Ovary (tissue), 3 donors: ENCODE results near the gene ASCL2.

Source experiments
- EP300 ChIP-seq: sonication (generic); formaldehyde crosslinking; IDR thresholded peaks from one replicate; pipeline ENCODE4 v1.6.1; 2017; ENCODE audit warnings: antibody characterized with exemption
- POLR2A ChIP-seq: fragments of 450-650 bp; IDR thresholded peaks from one replicate; pipeline ENCODE4 v1.6.1; 2017; ENCODE audit warnings: antibody characterized with exemption, mild to moderate bottlenecking, moderate library complexity
- TF ChIP-seq, protein P1 (sequence below), 3 donors: fragments of 450-650 bp in 2 of 3; fragments of 200-600 bp in 1 of 3; IDR thresholded peaks; one replicate each; pipeline versions ENCODE4 v1.5.1 to v1.8.0; 2016 to 2022; ENCODE audit warnings: antibody characterized with exemption in 3 of 3, mild to moderate bottlenecking in 1 of 3
- donor health status: DM: no; HTN: no; CAD: no.

DNA sequence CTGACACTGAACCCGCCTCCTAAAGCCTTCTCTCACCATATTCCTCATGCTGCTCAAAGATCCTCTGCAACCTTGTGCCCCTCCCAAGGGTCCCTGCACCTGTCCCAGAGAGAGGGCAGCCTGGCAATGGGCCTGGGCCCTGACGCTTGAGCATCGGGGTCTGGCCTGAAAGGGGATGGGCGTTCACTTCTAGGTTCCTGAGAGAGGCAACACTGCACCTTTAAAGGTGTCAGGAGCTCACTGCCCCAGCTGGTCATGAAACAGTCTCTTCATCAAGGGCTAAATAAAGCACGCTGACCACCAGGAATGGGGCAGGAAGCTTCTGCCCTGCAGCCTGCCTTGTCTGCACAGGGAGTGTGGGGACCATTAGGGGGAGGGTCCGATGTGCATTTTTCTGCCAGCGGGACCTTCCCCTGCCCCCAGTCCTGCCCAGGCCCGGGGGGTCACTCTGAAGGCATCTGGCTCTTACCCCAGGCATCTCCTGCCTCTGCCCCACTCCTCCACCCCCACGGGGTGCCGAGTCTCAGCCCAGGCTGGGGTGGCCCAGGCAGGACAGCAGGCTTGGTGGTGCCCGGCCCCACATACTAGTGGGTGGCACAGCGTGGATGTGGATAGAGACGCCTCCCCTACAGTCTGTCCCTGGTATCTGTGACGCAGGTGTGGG is 27.9 kb upstream of the ASCL2 start:
- TF ChIP-seq POLR2A (no peak), EP300 (no peak)
- TF ChIP-seq, protein P1, sequence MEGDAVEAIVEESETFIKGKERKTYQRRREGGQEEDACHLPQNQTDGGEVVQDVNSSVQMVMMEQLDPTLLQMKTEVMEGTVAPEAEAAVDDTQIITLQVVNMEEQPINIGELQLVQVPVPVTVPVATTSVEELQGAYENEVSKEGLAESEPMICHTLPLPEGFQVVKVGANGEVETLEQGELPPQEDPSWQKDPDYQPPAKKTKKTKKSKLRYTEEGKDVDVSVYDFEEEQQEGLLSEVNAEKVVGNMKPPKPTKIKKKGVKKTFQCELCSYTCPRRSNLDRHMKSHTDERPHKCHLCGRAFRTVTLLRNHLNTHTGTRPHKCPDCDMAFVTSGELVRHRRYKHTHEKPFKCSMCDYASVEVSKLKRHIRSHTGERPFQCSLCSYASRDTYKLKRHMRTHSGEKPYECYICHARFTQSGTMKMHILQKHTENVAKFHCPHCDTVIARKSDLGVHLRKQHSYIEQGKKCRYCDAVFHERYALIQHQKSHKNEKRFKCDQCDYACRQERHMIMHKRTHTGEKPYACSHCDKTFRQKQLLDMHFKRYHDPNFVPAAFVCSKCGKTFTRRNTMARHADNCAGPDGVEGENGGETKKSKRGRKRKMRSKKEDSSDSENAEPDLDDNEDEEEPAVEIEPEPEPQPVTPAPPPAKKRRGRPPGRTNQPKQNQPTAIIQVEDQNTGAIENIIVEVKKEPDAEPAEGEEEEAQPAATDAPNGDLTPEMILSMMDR (IDR thresholded peaks at IDR 0.05), result no peak
